ENCODE results near the gene SLC25A26. TPM values are rescaled to one million over a fixed set of nuclear protein-coding genes. Genes with fewer than 3 reads are reported as not detected.
A peak's percentile ranks its signal among the peaks of the same experiment; 100 is the strongest.

SLC25A26 gene
- total RNA-seq, 6 experiments from 2014 or later: 12.8 to 16.3 (median 13.6) TPM

- no peak for DNase-seq
- Mint-ChIP-seq H3K4me3 (no peak overlapping the region), H3K36me3 (ENCODE audit: low read depth) (peaks cover 18% of the 10 kb centered on the region), H3K27ac (no peak overlapping the region), H3K27me3 (ENCODE audit: insufficient read depth) (no peaks in the 10 kb centered on the region), H3K9me3 (peaks cover 17% of the 10 kb centered on the region), H3K4me1 (ENCODE audit: low read depth) (0 out of 2 replicates have a peak, but pooled peaks cover under 1% of the 10 kb centered on the region)
- no peak for TF ChIP-seq CTCF (IDR thresholded peaks at IDR 0.05)
Measured at GRCh38 chr3:66242788-66243464, 22.1 kb downstream of the SLC25A26 start.

- H3K4me1 Mint-ChIP-seq (ENCODE audit: low read depth): no peaks in the 10 kb centered on the region
- no peak overlapping the region for H3K4me3 Mint-ChIP-seq
- TF ChIP-seq CTCF (IDR thresholded peaks at IDR 0.05): no peak
- H3K36me3 Mint-ChIP-seq (ENCODE audit: low read depth): no peaks in the 10 kb centered on the region
- no peaks in the 10 kb centered on the region for H3K9me3 Mint-ChIP-seq
- H3K27ac Mint-ChIP-seq: no peak overlapping the region
- H3K27me3 Mint-ChIP-seq (ENCODE audit: insufficient read depth): no peaks in the 10 kb centered on the region
- DNase-seq: no peak
Measured at GRCh38 chr3:66248641-66249040, 27.8 kb downstream of the SLC25A26 start.

GRCh38 chr3:66253790-66254620, 33.2 kb downstream of the SLC25A26 start:
- Mint-ChIP-seq H3K9me3 (no peaks in the 10 kb centered on the region), H3K36me3 (ENCODE audit: low read depth) (no peaks in the 10 kb centered on the region), H3K27ac (no peak overlapping the region), H3K27me3 (ENCODE audit: insufficient read depth) (no peaks in the 10 kb centered on the region), H3K4me3 (no peak overlapping the region), H3K4me1 (ENCODE audit: low read depth) (peaks cover 6% of the 10 kb centered on the region)
- TF ChIP-seq CTCF (IDR thresholded peaks at IDR 0.05): peak; percentile 93
- peak; percentile 46 for DNase-seq

GRCh38 chr3:66255865-66256264, 35.1 kb downstream of the SLC25A26 start:
- H3K9me3 Mint-ChIP-seq: no peaks in the 10 kb centered on the region
- H3K36me3 Mint-ChIP-seq (ENCODE audit: low read depth): no peaks in the 10 kb centered on the region
- peaks cover 13% of the 10 kb centered on the region for H3K4me1 Mint-ChIP-seq (ENCODE audit: low read depth)
- no peak overlapping the region for H3K27ac Mint-ChIP-seq
- no peaks in the 10 kb centered on the region for H3K27me3 Mint-ChIP-seq (ENCODE audit: insufficient read depth)
- H3K4me3 Mint-ChIP-seq: no peak overlapping the region
- TF ChIP-seq CTCF (IDR thresholded peaks at IDR 0.05): no peak
- no peak for DNase-seq

- Mint-ChIP-seq H3K36me3 (ENCODE audit: low read depth) (no peaks in the 10 kb centered on the region), H3K4me3 (no peak overlapping the region), H3K27me3 (ENCODE audit: insufficient read depth) (no peaks in the 10 kb centered on the region), H3K4me1 (ENCODE audit: low read depth) (peaks cover 21% of the 10 kb centered on the region), H3K9me3 (no peaks in the 10 kb centered on the region), H3K27ac (peak overlapping the region; percentile 39; the same call in 1 of the 2 replicates)
- DNase-seq: no peak
- no peak for TF ChIP-seq CTCF (IDR thresholded peaks at IDR 0.05)
Measured at GRCh38 chr3:66256806-66257205, 36.0 kb downstream of the SLC25A26 start.
